ENCODE measurements around the gene BEND6. TPM values are rescaled to one million over a fixed set of nuclear protein-coding genes. Genes with fewer than 3 reads are reported as not detected.

BEND6 gene
- polyA plus RNA-seq, 1 of the 3 experiments (the other 2 are of a cell fraction): 6.9 TPM

GRCh38 chr6:56958481-56958880 is 3.6 kb downstream of the BEND6 start (continued):
- TF ChIP-seq USF2 (IDR thresholded peaks at IDR 0.05; ENCODE audit: borderline replicate concordance, low read depth, low read length): no peak
- TF ChIP-seq PBX3 (IDR thresholded peaks at IDR 0.05): peak; percentile 42
- TF ChIP-seq SMC3 (IDR thresholded peaks at IDR 0.05; ENCODE audit: low read depth, low read length): no peak
- peak; percentile 8; the same call in 1 of the 2 replicates for TF ChIP-seq TCF12 (IDR thresholded peaks at IDR 0.05)
- TF ChIP-seq CHD2 (IDR thresholded peaks at IDR 0.05; ENCODE audit: low read length, partially characterized antibody): no peak
- no peak for TF ChIP-seq MEF2A (IDR thresholded peaks at IDR 0.05; ENCODE audit: borderline replicate concordance, low read depth)

- H3K27ac ChIP-seq (ENCODE audit: low read depth in 2 of 2, low read length in 1 of 2): peak overlapping the region; percentile 76 to 94; a peak in 3 of 4 replicates
- ChIA-PET CTCF (interaction anchor here (1.8 to 7.3 kb wide), 2 partner anchors 56 to 62 kb away, joined by 7 to 76 read pairs; no protein-coding TSS in a partner anchor), POLR2A (no interaction called here)
- H3K4me2 ChIP-seq: peak overlapping the region; percentile 77
- peak overlapping the region; percentile 39; the same call in 1 of the 2 replicates for H3K9ac ChIP-seq
- TF ChIP-seq EP300 (IDR thresholded peaks at IDR 0.05; ENCODE audit: borderline replicate concordance in 1 of 2, low read depth in 1 of 2, low read length in 1 of 2): peak; percentile 34 to 96; a peak in 3 of 4 replicates
- TF ChIP-seq FOSL2 (IDR thresholded peaks at IDR 0.05; ENCODE audit: borderline replicate concordance, low read depth): peak; percentile 69
- TF ChIP-seq MEF2A (IDR thresholded peaks at IDR 0.05; ENCODE audit: borderline replicate concordance, low read depth): peak; percentile 39; the same call in 1 of the 2 replicates
- no peak for TF ChIP-seq EZH2phosphoT487 (IDR thresholded peaks at IDR 0.05; ENCODE audit: borderline replicate concordance, low read depth)
- no peak for TF ChIP-seq MXI1 (IDR thresholded peaks at IDR 0.05; ENCODE audit: low read depth, low read length)
- TF ChIP-seq USF1 (IDR thresholded peaks at IDR 0.05; ENCODE audit: borderline replicate concordance, low read depth): no peak
- TF ChIP-seq TEAD4 (IDR thresholded peaks at IDR 0.05; ENCODE audit: borderline replicate concordance, insufficient read depth): peak; percentile 70; the same call in 1 of the 2 replicates
- 0 out of 2 replicates have a peak, but pooled peaks have one; percentile 25 for TF ChIP-seq REST (IDR thresholded peaks at IDR 0.05; ENCODE audit: low read depth, low read length)
- TF ChIP-seq PBX3 (IDR thresholded peaks at IDR 0.05): peak; percentile 95
- peak; percentile 91 for TF ChIP-seq TCF12 (IDR thresholded peaks at IDR 0.05)
- peak; percentile 84 for TF ChIP-seq JUND (IDR thresholded peaks at IDR 0.05)
- peak; percentile 47; the same call in 1 of the 2 replicates for TF ChIP-seq POLR2AphosphoS5 (IDR thresholded peaks at IDR 0.05; ENCODE audit: low read depth, low read length)
- TF ChIP-seq FOXM1 (IDR thresholded peaks at IDR 0.05; ENCODE audit: low read depth): peak; percentile 78
- peak; percentile 97 for TF ChIP-seq NFIC (IDR thresholded peaks at IDR 0.05; ENCODE audit: borderline replicate concordance)
- no peak for DNase-seq
- no peaks in the 10 kb centered on the region for H3K9me3 ChIP-seq
- H3K4me1 ChIP-seq (ENCODE audit: control insufficient read depth in 1 of 2, insufficient read depth in 2 of 2, low read depth in 1 of 2, low read length in 1 of 2): peaks cover 0 to 47% of the 10 kb centered on the region in 2 experiments
- peaks cover 21% of the 10 kb centered on the region for H3K79me2 ChIP-seq (ENCODE audit: insufficient read depth)
- no peaks in the 10 kb centered on the region for H3K9me2 ChIP-seq
- no peaks in the 10 kb centered on the region for H3K36me3 ChIP-seq (replicated peaks in 1 of 2; ENCODE audit: control insufficient read depth in 1 of 2, insufficient read depth in 2 of 2, low read length in 1 of 2)
- H2AFZ ChIP-seq (ENCODE audit: low read depth): no peak overlapping the region
- no peaks in the 10 kb centered on the region for H3K27me3 ChIP-seq (ENCODE audit: insufficient read depth)
- peaks cover 45% of the 10 kb centered on the region for H3F3A ChIP-seq (replicated peaks; ENCODE audit: insufficient read depth)
- no peak overlapping the region for H3K4me3 ChIP-seq (ENCODE audit: low read depth in 2 of 2, low read length in 1 of 2)
- no peaks in the 10 kb centered on the region for H4K20me1 ChIP-seq (ENCODE audit: insufficient read depth)
Measured at GRCh38 chr6:56959094-56959493, 4.2 kb downstream of the BEND6 start.
